ENCODE data around the gene GIMAP1. TPM values are rescaled to one million over a fixed set of nuclear protein-coding genes. Genes with fewer than 3 reads are reported as not detected.

GIMAP1 gene
- total and polyA plus RNA-seq, 2 of the 8 experiments (the other 6 are each of a cell fraction or from before 2014, with no cell fraction given): not detected

- H4K20me1 ChIP-seq (replicated peaks in 1 of 2; ENCODE audit: control insufficient read depth in 1 of 2, insufficient read depth in 2 of 2, low read length in 2 of 2): no peaks in the 10 kb centered on the region
- FAIRE-seq (no peak), DNase-seq (ENCODE audit: low read depth in 1 of 2, low spot score in 2 of 2) (no peak)
- no peak overlapping the region for H2AK5ac ChIP-seq (ENCODE audit: low read depth, low read length)
- H3K79me2 ChIP-seq (ENCODE audit: control insufficient read depth in 1 of 2, insufficient read depth in 2 of 2, low read length in 2 of 2): no peaks in the 10 kb centered on the region
- H4K8ac ChIP-seq (ENCODE audit: extremely low read depth, insufficient read depth, low read length): no peak overlapping the region
- H3K4me1 ChIP-seq (replicated peaks in 1 of 4; ENCODE audit: control insufficient read depth in 3 of 4, insufficient read depth in 4 of 4, low read length in 3 of 4): no peaks in the 10 kb centered on the region
- H3K9ac ChIP-seq (replicated peaks in 1 of 4; ENCODE audit: extremely low read depth in 1 of 4, low read depth in 3 of 4, low read length in 3 of 4): no peak overlapping the region
- no peak overlapping the region for H3K14ac ChIP-seq (ENCODE audit: insufficient read length)
- no peak overlapping the region for H2AFZ ChIP-seq (ENCODE audit: low read length)
- no peak overlapping the region for H3K4ac ChIP-seq (replicated peaks; ENCODE audit: insufficient read length, low read depth, low read length)
- H3K27ac ChIP-seq (ENCODE audit: low read depth, low read length): no peak overlapping the region
- no peaks in the 10 kb centered on the region for H3K36me3 ChIP-seq (ENCODE audit: control insufficient read depth in 2 of 4, insufficient read depth in 4 of 4, low read length in 3 of 4)
- no peak overlapping the region for H3K4me3 ChIP-seq (ENCODE audit: extremely low read depth in 1 of 4, insufficient read depth in 2 of 4, low read depth in 3 of 4, low read length in 4 of 4)
- peaks cover 13 to 33% (median 25%) of the 10 kb centered on the region in 4 experiments for H3K27me3 ChIP-seq (replicated peaks in 1 of 4; ENCODE audit: control insufficient read depth in 3 of 4, extremely low read depth in 1 of 4, insufficient read depth in 3 of 4, low read length in 3 of 4)
- no peak overlapping the region for H4K91ac ChIP-seq (replicated peaks; ENCODE audit: insufficient read length, low read length)
- CTCF ChIA-PET (ENCODE audit: partially characterized antibody): interaction anchor here (0.7 to 0.8 kb wide), 3 partner anchors 16 to 283 kb away, joined by 3 to 4 read pairs (median 3); no protein-coding TSS in a partner anchor
- no peak overlapping the region for H4K5ac ChIP-seq (ENCODE audit: insufficient read length, low read depth, low read length)
- H3K4me2 ChIP-seq (ENCODE audit: insufficient read depth in 1 of 2, low read depth in 2 of 2, low read length in 2 of 2): no peak overlapping the region
- H3K23ac ChIP-seq (ENCODE audit: insufficient read length): no peak overlapping the region
- POLR2A ChIA-PET (ENCODE audit: partially characterized antibody): no interaction called here
- no peak overlapping the region for H2BK12ac ChIP-seq (ENCODE audit: low read depth, low read length)
- no peak overlapping the region for H2BK15ac ChIP-seq (ENCODE audit: low read length)
- no peak overlapping the region for H3K56ac ChIP-seq (replicated peaks; ENCODE audit: insufficient read length, low read depth, low read length)
- WGBS, 2 experiments (ENCODE audit: extremely low coverage in 1 of 2, insufficient coverage in 1 of 2, insufficient read length in 1 of 2, insufficient replicate concordance in 2 of 2, low coverage in 1 of 2, low lambda C conversion rate in 2 of 2, missing lambda C conversion rate in 1 of 2): 85% methylated on average over 3 of the region's 3 CpGs; no CpG with 5 or more reads in 1 of the 2 experiments
- H3K23me2 ChIP-seq (ENCODE audit: low read depth, low read length): no peaks in the 10 kb centered on the region
- no peaks in the 10 kb centered on the region for H3K79me1 ChIP-seq (ENCODE audit: low read depth, low read length)
- no peak overlapping the region for H2BK20ac ChIP-seq (ENCODE audit: low read length)
- no peak overlapping the region for H3K18ac ChIP-seq (ENCODE audit: extremely low read depth, low read length)
- H2BK5ac ChIP-seq (ENCODE audit: low read depth, low read length): no peak overlapping the region
- no peak overlapping the region for H2BK120ac ChIP-seq (replicated peaks; ENCODE audit: low read depth, low read length)
- peaks cover 8% of the 10 kb centered on the region in 2 experiments; a peak in 2 of 4 replicates for H3K9me3 ChIP-seq (ENCODE audit: insufficient read depth in 2 of 2, low read depth in 1 of 2, low read length in 1 of 2)
- TF ChIP-seq BACH1 (IDR thresholded peaks at IDR 0.05; ENCODE audit: low read length) (no peak), HDAC6 (IDR thresholded peaks at IDR 0.05; ENCODE audit: low read depth, low read length) (no peak), SIN3A (conservative IDR thresholded peaks at IDR 0.05 in 1 of 2, IDR thresholded peaks at IDR 0.05 in 1 of 2; ENCODE audit: low read depth in 1 of 2, low read length in 2 of 2) (no peak), ATF2 (IDR thresholded peaks at IDR 0.05; ENCODE audit: low read length) (no peak), NANOG (IDR thresholded peaks at IDR 0.05; ENCODE audit: insufficient read depth, low read depth, low read length, poor library complexity, severe bottlenecking) (no peak), MAX (IDR thresholded peaks at IDR 0.05) (no peak)
These were observed 11.0 kb downstream of the GIMAP1 start for GRCh38 chr7:150727381-150727780.

All from H1 (cell line).